Endothelial cell of umbilical vein (primary cell): ENCODE measurements around the gene LRRC23. TPM values are rescaled to one million over a fixed set of nuclear protein-coding genes. Genes with fewer than 3 reads are reported as not detected.
A peak's percentile ranks its signal among the peaks of the same experiment; 100 is the strongest.

ENCODE experiments used
- Bru-seq: library from RNA; stranded (reverse); fragments of 400-500 nt; gene quantifications from one replicate; lab custom pipeline; 2021; lab: Mats Ljungman, UMichigan
- BruChase-seq, 2 experiments: library from RNA; stranded (reverse); fragments of 400-500 nt; gene quantifications; one replicate each; lab custom pipeline; 2021; lab: Mats Ljungman, UMichigan
- BruUV-seq: library from RNA; stranded (reverse); fragments of 400-500 nt; replicated peaks from 2 replicates; lab custom pipeline; 2021; lab: Mats Ljungman, UMichigan
- CTCF ChIA-PET: fragments of 300-600, 350-600 bp; sonication (Branson Sonifier 250); formaldehyde crosslinking; loops from one replicate; lab custom pipeline; 2021; ENCODE audit warnings: antibody characterized with exemption, inconsistent platforms; lab: Charles Lee
- POLR2A ChIA-PET: fragments of 300-600, 350-600 bp; sonication (Branson Sonifier 250); formaldehyde crosslinking; loops from one replicate; lab custom pipeline; 2021; ENCODE audit warnings: antibody characterized with exemption, inconsistent platforms; lab: Charles Lee
- DNase-seq: peaks from one replicate; pipeline ENCODE4 v3.0.0-alpha.2; 2011; ENCODE audit warnings: low read depth, low spot score
- FAIRE-seq: peaks from 2 replicates; lab custom pipeline; 2011; peaks lifted over from hg19 to GRCh38; lab: Jason Lieb, UNC
- H2AFZ ChIP-seq: 2 replicates; pipeline ENCODE4 v1.6.0; 2012; ENCODE audit warnings: low read depth, low read length, control low read depth, inconsistent platforms
- H3K27ac ChIP-seq: 2 replicates; pipeline ENCODE4 v1.5.1; 2011; ENCODE audit warnings: low read depth, mild to moderate bottlenecking, control low read depth, low read length, moderate library complexity; ENCODE audit not compliant: insufficient read depth
- H3K27me3 ChIP-seq, 2 experiments: 2 replicates each; pipeline versions ENCODE4 v1.6.0 to v1.6.1; 2011; ENCODE audit warnings: low read length in 2 of 2, mixed read lengths in 1 of 2; ENCODE audit not compliant: control insufficient read depth in 2 of 2, insufficient read depth in 2 of 2
- H3K36me3 ChIP-seq, 2 experiments: 2 replicates in 1 of 2; 3 replicates in 1 of 2; pipeline ENCODE4 v1.5.1; 2011; ENCODE audit warnings: low read length in 2 of 2, mild to moderate bottlenecking in 1 of 2, moderate library complexity in 1 of 2; ENCODE audit not compliant: control insufficient read depth in 2 of 2, insufficient read depth in 2 of 2; ENCODE audit errors: extremely low read depth in 1 of 2
- H3K4me1 ChIP-seq: 3 replicates; pipeline ENCODE4 v1.5.1; 2011; ENCODE audit warnings: mild to moderate bottlenecking, low read length; ENCODE audit not compliant: control insufficient read depth, insufficient read depth; ENCODE audit errors: extremely low read depth
- H3K4me2 ChIP-seq: 2 replicates; pipeline ENCODE4 v1.6.1; 2011; ENCODE audit warnings: low read length, control low read depth, mixed read lengths; ENCODE audit not compliant: insufficient read depth
- H3K4me3 ChIP-seq, 3 experiments: fragments of 200-600 bp in 1 of 3; sonication (generic), shearing (Covaris generic) in 1 of 3; replicated peaks in 1 of 3; 2 replicates each; pipeline ENCODE4 v1.5.1; 2011 to 2016; ENCODE audit warnings: control low read depth in 3 of 3, low read length in 3 of 3, mild to moderate bottlenecking in 2 of 3, inconsistent platforms in 1 of 3, low read depth in 1 of 3, moderate library complexity in 1 of 3; ENCODE audit not compliant: insufficient read depth in 1 of 3
- H3K79me2 ChIP-seq: 2 replicates; pipeline ENCODE4 v1.6.0; 2012; ENCODE audit warnings: low read length, inconsistent platforms; ENCODE audit not compliant: control insufficient read depth, insufficient read depth
- H3K9ac ChIP-seq: replicated peaks from 2 replicates; pipeline ENCODE3; 2011; ENCODE audit warnings: low read length, control low read depth; ENCODE audit not compliant: insufficient read depth; ENCODE audit errors: extremely low read depth
- H3K9me1 ChIP-seq: replicated peaks from 3 replicates; pipeline ENCODE4 v1.6.0; 2011; ENCODE audit warnings: mild to moderate bottlenecking, low read length; ENCODE audit not compliant: control insufficient read depth, insufficient read depth; ENCODE audit errors: extremely low read depth
- H3K9me3 ChIP-seq: replicated peaks from 2 replicates; pipeline ENCODE4 v1.5.1; 2012; ENCODE audit warnings: low read length, inconsistent platforms; ENCODE audit not compliant: control insufficient read depth, insufficient read depth
- H4K20me1 ChIP-seq: replicated peaks from 2 replicates; pipeline ENCODE3; 2011; ENCODE audit warnings: mild to moderate bottlenecking, low read length; ENCODE audit not compliant: control insufficient read depth, insufficient read depth; ENCODE audit errors: extremely low read depth
- JUN ChIP-seq: IDR thresholded peaks from 2 replicates; pipeline ENCODE4 v1.6.1; 2011; ENCODE audit warnings: borderline replicate concordance, low read depth; ENCODE audit not compliant: insufficient read length, insufficient read depth
- MYC ChIP-seq: IDR thresholded peaks from one replicate; pipeline ENCODE4 v1.6.1; 2011; ENCODE audit warnings: mild to moderate bottlenecking, low read depth, low read length
- POLR2A ChIP-seq: IDR thresholded peaks from 2 replicates; pipeline ENCODE4 v1.6.1; 2012; ENCODE audit warnings: low read depth, mild to moderate bottlenecking, control low read depth, low read length
- dilution Hi-C: fragments of 300-500 bp; cut with MboI; formaldehyde crosslinking; loops from one replicate; pipeline ENCODE4 v1.15.0; 2019; ENCODE audit warnings: low sequenced_read_pairs; ENCODE audit not compliant: extremely low pct_ligation_motif_present
- intact Hi-C: fragments of 100-400 bp; cut with micrococcal nuclease; formaldehyde crosslinking; loops from one replicate; pipeline ENCODE4 v1.10.0; 2022
- long read RNA-seq: library from polyadenylated mRNA; stranded (forward); transcript quantifications from one replicate; pipeline ENCODE4 v2.0.0, GENCODE V29; 2021
- polyA minus RNA-seq, 3 experiments: library from RNA; depleted of rRNA, polyadenylated mRNA; stranded (reverse); fragments of >200 nt; gene quantifications; 1 replicate in 1 of 3; 2 replicates in 2 of 3; pipeline ENCODE4 v1.2.3, GENCODE V29; 2011
- polyA plus RNA-seq, 4 experiments: library from polyadenylated mRNA; depleted of rRNA in 3 of 4; stranded (reverse) in 3 of 4; unstranded in 1 of 4; fragments of >200 nt; gene quantifications; 2 replicates each; pipeline versions ENCODE4 v1.2.1 to v1.2.3, GENCODE V29; 2011 to 2012; ENCODE audit warnings: missing spikeins in 1 of 4
- total RNA-seq: library from RNA; stranded (reverse); gene quantifications from 2 replicates; pipeline ENCODE4 v1.2.3, GENCODE V29; 2021

LRRC23 gene, protein sequence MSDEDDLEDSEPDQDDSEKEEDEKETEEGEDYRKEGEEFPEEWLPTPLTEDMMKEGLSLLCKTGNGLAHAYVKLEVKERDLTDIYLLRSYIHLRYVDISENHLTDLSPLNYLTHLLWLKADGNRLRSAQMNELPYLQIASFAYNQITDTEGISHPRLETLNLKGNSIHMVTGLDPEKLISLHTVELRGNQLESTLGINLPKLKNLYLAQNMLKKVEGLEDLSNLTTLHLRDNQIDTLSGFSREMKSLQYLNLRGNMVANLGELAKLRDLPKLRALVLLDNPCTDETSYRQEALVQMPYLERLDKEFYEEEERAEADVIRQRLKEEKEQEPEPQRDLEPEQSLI
- total RNA-seq: 2.7 and 3.5 TPM in 2 replicates
- polyA plus RNA-seq: 2.8 and 3.1 TPM in 2 replicates
- 3.4 and 3.5 TPM in 2 replicates for polyA plus RNA-seq (2011; cell fraction: cytosol; rRNA removed)
- 3.9 and 4.6 TPM in 2 replicates for polyA plus RNA-seq (2011; cell fraction: nucleus; rRNA removed)
- 4.6 and 4.7 TPM in 2 replicates for polyA plus RNA-seq (2012)
- polyA minus RNA-seq: 3.6 and 4.6 TPM in 2 replicates
- polyA minus RNA-seq (2011; cell fraction: cytosol; rRNA and poly(A)+ RNA removed): 2.2 TPM
- polyA minus RNA-seq (2011; cell fraction: nucleus; rRNA and poly(A)+ RNA removed): 1.7 and 2.9 TPM in 2 replicates
- percentile 43 among the genes with signal in this experiment for Bru-seq, nascent RNA
- BruChase-seq, experiment 1, labeled RNA remaining after a 6-hour chase: percentile 54 among the genes with signal in this experiment
- BruChase-seq, experiment 2, labeled RNA remaining after a 2-hour chase: percentile 50 among the genes with signal in this experiment
- long read RNA-seq, partial matches to known transcripts: 3 of 6 reads
- long read RNA-seq, other reads (novel, unspliced or antisense): 1 of 6 reads

GRCh38 chr12:6904280-6905276 is at the start of gene LRRC23:
Gene LRRC23, plus strand, starts transcription at chr12:6904822. Its CDS starts 812 bp downstream, at chr12:6905634.
- peak within 1 kb of the TSS; percentile 86 for H2AFZ ChIP-seq
- FAIRE-seq (peak; percentile 99), DNase-seq (peak; percentile 95)
- no peaks in the 10 kb centered on the region for H3K9me1 ChIP-seq
- peak within 1 kb of the TSS; percentile 77 for H3K4me2 ChIP-seq
- no peaks in the 10 kb centered on the region for H3K27me3 ChIP-seq
- POLR2A ChIA-PET: interaction anchor here (1.4 kb wide), 1 partner anchor 37 kb away, joined by 3 read pairs; the partner anchor contains the start of gene TPI1
- BruUV-seq: no TSS peak
- H3K9me3 ChIP-seq: no peaks in the 10 kb centered on the region
- peak within 1 kb of the TSS; percentile 32 for H3K27ac ChIP-seq
- no peaks in the 10 kb centered on the region for H3K79me2 ChIP-seq
- intact Hi-C loops: loop anchor here (1.0 kb wide), 1 partner anchor 13 kb away; no protein-coding TSS in a partner anchor
- H3K4me3 ChIP-seq: peak within 1 kb of the TSS; percentile 13 to 70 (median 51)
- H3K9ac ChIP-seq: peak within 1 kb of the TSS; percentile 82
- dilution Hi-C loops: no loop called here
- peaks cover 7% of the 10 kb centered on the region for H3K4me1 ChIP-seq
- CTCF ChIA-PET: interaction anchor here (0.9 to 2.2 kb wide), 5 partner anchors 12 to 35 kb away, joined by 3 to 8 read pairs (median 5); partner anchors contain the start of gene SPSB2
- no peaks in the 10 kb centered on the region for H3K36me3 ChIP-seq
- no peak for TF ChIP-seq MYC
- peak; percentile 64 for TF ChIP-seq POLR2A
- TF ChIP-seq JUN: peak; percentile 75
- H4K20me1 ChIP-seq: no peaks in the 10 kb centered on the region
